SU-DHL-6 (cell line): Measurements from ENCODE around the gene FARS2.

ENCODE experiments used
- CTCF ChIP-seq: fragments of 200-600 bp; sonication (generic); IDR thresholded peaks from one replicate; pipeline ENCODE4 v1.5.1; 2017; ENCODE audit warnings: antibody characterized with exemption, mild to moderate bottlenecking, low read length, moderate library complexity; ENCODE audit not compliant: insufficient read depth, poor library complexity, severe bottlenecking
- EZH2phosphoT487 ChIP-seq: fragments of 200-600 bp; sonication (generic), shearing (Covaris generic); conservative IDR thresholded peaks from 2 replicates; pipeline ENCODE4 v1.6.1; 2018; ENCODE audit warnings: mild to moderate bottlenecking, antibody characterized with exemption, low read length, moderate library complexity, mixed read lengths

GRCh38 chr6:5315881-5316280, 54.6 kb downstream of the FARS2 start:
- TF ChIP-seq CTCF: no peak
- no peak for TF ChIP-seq EZH2phosphoT487
